Central memory CD8-positive, alpha-beta T cell (primary cell): ENCODE measurements around the gene TLE4.

Experiments used
- ATAC-seq: fragments of 150-1000 bp; cut with Tn5 transposase; replicated peaks from 2 replicates; pipeline ENCODE4 v1.10.0; 2022; ENCODE audit warnings: mild to moderate bottlenecking, moderate FRiP score, moderate number of reproducible peaks; ENCODE audit not compliant: poor library complexity, severe bottlenecking; ENCODE audit errors: extremely low read depth
- DNase-seq, 2 donors: peaks; one replicate each; pipeline ENCODE4 v3.0.0; 2021; ENCODE audit warnings: low spot score in 2 of 2
- H3K27ac Mint-ChIP-seq: one replicate; pipeline ENCODE4 v1.8.0; 2022; ENCODE audit warnings: low read depth, mild to moderate bottlenecking, moderate library complexity, mixed read lengths
- H3K27me3 Mint-ChIP-seq: one replicate; pipeline ENCODE4 v1.8.0; 2022; ENCODE audit warnings: mixed read lengths
- H3K36me3 Mint-ChIP-seq: one replicate; pipeline ENCODE4 v1.8.0; 2022; ENCODE audit warnings: mild to moderate bottlenecking, moderate library complexity, mixed read lengths; ENCODE audit not compliant: insufficient read depth
- H3K4me1 Mint-ChIP-seq: one replicate; pipeline ENCODE4 v1.8.0; 2022; ENCODE audit warnings: mixed read lengths
- H3K4me3 Mint-ChIP-seq: one replicate; pipeline ENCODE4 v1.8.0; 2022; ENCODE audit warnings: mild to moderate bottlenecking, moderate library complexity, mixed read lengths
- H3K9me3 Mint-ChIP-seq: one replicate; pipeline ENCODE4 v1.8.0; 2022; ENCODE audit warnings: mixed read lengths

Gene TLE4

GRCh38 chr9:79684711-79685575 is 113.2 kb downstream of the TLE4 start:
- no peaks in the 10 kb centered on the region for H3K9me3 Mint-ChIP-seq
- H3K4me1 Mint-ChIP-seq, result peaks cover 44% of the 10 kb centered on the region
- no peak overlapping the region for H3K4me3 Mint-ChIP-seq
- H3K27ac Mint-ChIP-seq, result no peak overlapping the region
- peaks cover 4% of the 10 kb centered on the region for H3K36me3 Mint-ChIP-seq
- ATAC-seq (no peak), DNase-seq (no peak)
- no peaks in the 10 kb centered on the region for H3K27me3 Mint-ChIP-seq

GRCh38 chr9:79685577-79685976 is 113.8 kb downstream of the TLE4 start:
- no peaks in the 10 kb centered on the region for H3K9me3 Mint-ChIP-seq
- peaks cover 4% of the 10 kb centered on the region for H3K36me3 Mint-ChIP-seq
- H3K4me1 Mint-ChIP-seq, result peaks cover 47% of the 10 kb centered on the region
- no peak overlapping the region for H3K4me3 Mint-ChIP-seq
- no peak overlapping the region for H3K27ac Mint-ChIP-seq
- no peak for DNase-seq
- no peaks in the 10 kb centered on the region for H3K27me3 Mint-ChIP-seq
- no peak for ATAC-seq

GRCh38 chr9:79686381-79687130 is 114.8 kb downstream of the TLE4 start:
- Mint-ChIP-seq H3K36me3 (peaks cover 6% of the 10 kb centered on the region), H3K27ac (peak overlapping the region; percentile 47), H3K4me1 (peaks cover 52% of the 10 kb centered on the region), H3K4me3 (no peak overlapping the region), H3K9me3 (no peaks in the 10 kb centered on the region), H3K27me3 (no peaks in the 10 kb centered on the region)
- DNase-seq (no peak), ATAC-seq (no peak)

GRCh38 chr9:79687131-79687447 is 115.3 kb downstream of the TLE4 start:
- H3K36me3 Mint-ChIP-seq, result peaks cover 6% of the 10 kb centered on the region
- H3K27ac Mint-ChIP-seq, result peak overlapping the region; percentile 47
- peaks cover 53% of the 10 kb centered on the region for H3K4me1 Mint-ChIP-seq
- no peaks in the 10 kb centered on the region for H3K27me3 Mint-ChIP-seq
- DNase-seq (peak in 1 of 2 donors; percentile 14), ATAC-seq (peak; percentile 93)
- no peaks in the 10 kb centered on the region for H3K9me3 Mint-ChIP-seq
- H3K4me3 Mint-ChIP-seq, result peak overlapping the region; percentile 43

- Mint-ChIP-seq H3K36me3 (peaks cover 6% of the 10 kb centered on the region), H3K9me3 (no peaks in the 10 kb centered on the region), H3K27me3 (no peaks in the 10 kb centered on the region), H3K4me3 (no peak overlapping the region), H3K27ac (no peak overlapping the region), H3K4me1 (peaks cover 57% of the 10 kb centered on the region)
- ATAC-seq, result no peak
- DNase-seq, result no peak
These were observed 116.6 kb downstream of the TLE4 start for GRCh38 chr9:79688363-79688762.

- H3K36me3 Mint-ChIP-seq, result peaks cover 6% of the 10 kb centered on the region
- peaks cover 62% of the 10 kb centered on the region for H3K4me1 Mint-ChIP-seq
- ATAC-seq (no peak), DNase-seq (no peak)
- H3K27ac Mint-ChIP-seq, result no peak overlapping the region
- H3K4me3 Mint-ChIP-seq, result no peak overlapping the region
- H3K27me3 Mint-ChIP-seq, result no peaks in the 10 kb centered on the region
- H3K9me3 Mint-ChIP-seq, result no peaks in the 10 kb centered on the region
These were observed 117.8 kb downstream of the TLE4 start for GRCh38 chr9:79689576-79689975.

- no peak for DNase-seq
- Mint-ChIP-seq H3K36me3 (peaks cover 5% of the 10 kb centered on the region), H3K4me1 (peaks cover 72% of the 10 kb centered on the region)
These were observed 119.7 kb downstream of the TLE4 start for GRCh38 chr9:79691496-79691895.

GRCh38 chr9:79692857-79693571 is 121.2 kb downstream of the TLE4 start:
- no peak overlapping the region for H3K4me3 Mint-ChIP-seq
- H3K27me3 Mint-ChIP-seq, result no peaks in the 10 kb centered on the region
- ATAC-seq (no peak), DNase-seq (no peak)
- H3K36me3 Mint-ChIP-seq, result peaks cover 4% of the 10 kb centered on the region
- H3K27ac Mint-ChIP-seq, result no peak overlapping the region
- no peaks in the 10 kb centered on the region for H3K9me3 Mint-ChIP-seq
- H3K4me1 Mint-ChIP-seq, result peaks cover 65% of the 10 kb centered on the region

More at GRCh38 chr9:79691496-79691895, 119.7 kb downstream of the TLE4 start:
- Mint-ChIP-seq H3K27ac (peak overlapping the region; percentile 35), H3K27me3 (no peaks in the 10 kb centered on the region), H3K9me3 (no peaks in the 10 kb centered on the region), H3K4me3 (no peak overlapping the region)
- no peak for ATAC-seq

- no peaks in the 10 kb centered on the region for H3K27me3 Mint-ChIP-seq
- peaks cover 4% of the 10 kb centered on the region for H3K36me3 Mint-ChIP-seq
- peaks cover 61% of the 10 kb centered on the region for H3K4me1 Mint-ChIP-seq
- H3K4me3 Mint-ChIP-seq, result no peak overlapping the region
- H3K9me3 Mint-ChIP-seq, result no peaks in the 10 kb centered on the region
- H3K27ac Mint-ChIP-seq, result no peak overlapping the region
- no peak for DNase-seq
- ATAC-seq, result no peak
These were observed 122.0 kb downstream of the TLE4 start for GRCh38 chr9:79693750-79694149.

- no peak overlapping the region for H3K27ac Mint-ChIP-seq
- peaks cover 4% of the 10 kb centered on the region for H3K36me3 Mint-ChIP-seq
- no peaks in the 10 kb centered on the region for H3K9me3 Mint-ChIP-seq
These were observed 122.4 kb downstream of the TLE4 start for GRCh38 chr9:79694208-79694607.

GRCh38 chr9:79694676-79695400 is 123.1 kb downstream of the TLE4 start:
- no peak for DNase-seq
- Mint-ChIP-seq H3K9me3 (no peaks in the 10 kb centered on the region), H3K4me1 (peaks cover 61% of the 10 kb centered on the region), H3K27ac (peak overlapping the region; percentile 33), H3K27me3 (no peaks in the 10 kb centered on the region), H3K4me3 (peak overlapping the region; percentile 20), H3K36me3 (peaks cover 4% of the 10 kb centered on the region)
- no peak for ATAC-seq

More at GRCh38 chr9:79694208-79694607, 122.4 kb downstream of the TLE4 start:
- DNase-seq (no peak), ATAC-seq (no peak)
- Mint-ChIP-seq H3K27me3 (no peaks in the 10 kb centered on the region), H3K4me1 (peaks cover 60% of the 10 kb centered on the region), H3K4me3 (no peak overlapping the region)

- Mint-ChIP-seq H3K27me3 (no peaks in the 10 kb centered on the region), H3K36me3 (peaks cover 4% of the 10 kb centered on the region), H3K4me1 (peaks cover 64% of the 10 kb centered on the region), H3K27ac (peak overlapping the region; percentile 33), H3K4me3 (peak overlapping the region; percentile 20), H3K9me3 (no peaks in the 10 kb centered on the region)
- no peak for DNase-seq
- peak; percentile 87 for ATAC-seq
These were observed 123.9 kb downstream of the TLE4 start for GRCh38 chr9:79695531-79696175.
